ENCODE measurements around the gene DNAH6.
"Not testable (repeated sequence)": the region's sequence is repeated elsewhere in the genome, so short reads cannot be mapped to it uniquely, and the experiment has no call there.

DNAH6 gene

GRCh38 chr2:84515788-84516187, 510 bp upstream of the DNAH6 start:
- no peak for DNase-seq

- no peak for DNase-seq
These were observed 3.1 kb downstream of the DNAH6 start for GRCh38 chr2:84519332-84519957.

DNA sequence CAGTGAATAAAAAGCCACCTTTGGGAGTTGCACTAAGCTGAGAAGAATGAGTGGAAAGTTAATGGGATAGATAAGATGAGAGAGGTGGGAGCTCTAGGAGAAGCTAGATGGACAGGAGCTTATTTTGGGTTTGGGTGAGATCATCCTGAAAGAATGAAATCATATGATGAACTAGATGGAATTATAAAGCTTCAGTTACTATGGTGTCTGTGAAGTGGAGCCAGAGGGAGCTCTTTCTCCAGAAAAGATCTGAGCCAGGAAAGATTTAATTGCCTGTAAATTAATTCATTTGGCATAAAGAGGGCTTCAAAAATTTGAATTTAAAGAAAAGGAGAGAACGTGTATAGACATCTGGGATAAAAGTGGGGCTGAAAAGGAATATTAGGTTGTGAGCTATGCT, 10.3 kb downstream of the DNAH6 start:
- DNase-seq = peak in 1 of 2 donors; percentile 25

DNA sequence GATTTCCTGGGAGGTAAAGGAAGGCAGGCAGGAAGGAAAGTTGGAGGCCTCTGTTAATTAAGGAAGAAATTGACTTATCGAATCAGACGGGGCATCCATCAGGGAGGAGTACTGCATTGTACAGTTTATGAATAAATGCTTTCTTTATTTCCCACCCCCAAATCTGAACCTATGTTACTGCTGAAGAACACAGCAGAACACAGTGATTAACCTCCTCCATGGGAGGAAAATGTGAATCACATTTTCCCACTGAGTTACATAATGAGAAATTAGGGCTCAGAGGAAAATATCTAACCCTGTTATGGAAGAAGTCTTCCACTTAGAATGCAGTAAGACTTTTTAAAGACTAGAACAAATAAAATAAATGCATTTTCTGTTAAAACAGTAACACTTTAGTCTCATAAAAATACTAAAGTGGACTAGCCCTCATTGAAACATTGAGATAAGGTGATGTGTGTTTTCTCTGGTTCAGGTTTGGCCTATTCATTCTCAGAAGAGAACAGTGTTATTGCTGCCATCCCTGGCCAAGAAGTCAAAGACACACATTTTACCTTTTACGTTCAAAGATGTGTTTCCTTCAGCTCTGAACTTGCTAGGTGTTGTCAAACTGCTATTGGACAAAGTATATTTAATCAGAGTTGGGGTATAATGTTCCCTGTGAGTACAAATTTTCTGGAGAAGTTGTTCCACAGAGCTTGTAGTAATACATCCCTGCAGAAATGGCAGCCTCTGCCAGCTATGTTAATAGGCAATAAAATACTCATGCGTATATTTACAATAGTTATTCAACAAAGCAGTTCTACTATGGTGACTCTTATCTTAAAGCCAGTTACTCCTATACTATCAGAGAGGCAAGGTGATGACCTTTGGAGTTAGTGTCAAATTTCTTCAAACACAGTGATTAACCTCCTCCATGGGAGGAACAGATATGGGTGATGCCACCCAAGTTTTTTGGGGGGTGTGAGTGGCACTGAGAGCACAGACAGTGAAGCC, 11.1 kb downstream of the DNAH6 start:
- no peak for DNase-seq

DNA sequence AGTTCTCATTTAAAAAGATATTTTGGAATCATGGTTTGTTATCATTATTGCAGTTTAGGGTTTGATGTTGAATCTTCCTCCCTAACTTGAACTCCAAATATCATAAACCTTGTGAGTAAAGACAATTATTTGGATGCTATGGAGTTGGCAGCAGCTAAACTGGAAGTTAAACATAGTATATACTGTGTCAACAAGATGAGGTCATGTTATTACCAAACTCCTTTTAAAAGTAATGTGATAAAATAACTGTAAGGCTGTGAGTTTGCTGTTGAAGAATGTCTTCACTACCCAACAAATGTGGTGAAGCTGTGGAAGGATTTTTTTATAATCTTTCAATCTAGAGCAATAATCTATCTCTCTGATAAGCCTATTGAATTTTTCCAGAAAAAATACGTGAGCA, 16.0 kb downstream of the DNAH6 start:
- no peak for DNase-seq

GRCh38 chr2:84534225-84534624, 17.9 kb downstream of the DNAH6 start:
- no peak for DNase-seq

DNA sequence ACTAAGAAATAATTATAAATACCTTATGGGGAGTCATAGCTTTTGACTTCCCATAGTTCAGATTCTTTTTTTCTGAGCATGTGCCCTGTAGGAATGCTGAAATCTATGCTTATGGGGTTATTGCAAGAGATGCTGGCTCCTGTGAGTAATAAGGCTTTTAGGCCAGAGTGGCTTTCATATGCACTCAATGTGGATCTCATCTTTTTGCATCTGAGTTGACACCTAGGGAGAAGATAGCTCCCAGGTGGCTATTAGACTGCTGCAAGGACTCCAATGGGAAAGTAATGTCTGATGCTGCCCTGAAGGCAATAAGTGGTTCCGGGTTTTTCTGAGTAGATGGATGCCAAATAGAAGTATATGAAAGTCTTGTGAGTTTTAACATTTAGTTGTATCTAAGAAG, 21.0 kb downstream of the DNAH6 start:
- DNase-seq = no peak

GRCh38 chr2:84539729-84540128, 23.4 kb downstream of the DNAH6 start:
- peak in 1 of 2 donors; percentile 33 for DNase-seq

- DNase-seq = no peak
These were observed 28.7 kb downstream of the DNAH6 start for GRCh38 chr2:84545005-84545404.

GRCh38 chr2:84546551-84546950, 30.3 kb downstream of the DNAH6 start:
- no peak for DNase-seq

DNA sequence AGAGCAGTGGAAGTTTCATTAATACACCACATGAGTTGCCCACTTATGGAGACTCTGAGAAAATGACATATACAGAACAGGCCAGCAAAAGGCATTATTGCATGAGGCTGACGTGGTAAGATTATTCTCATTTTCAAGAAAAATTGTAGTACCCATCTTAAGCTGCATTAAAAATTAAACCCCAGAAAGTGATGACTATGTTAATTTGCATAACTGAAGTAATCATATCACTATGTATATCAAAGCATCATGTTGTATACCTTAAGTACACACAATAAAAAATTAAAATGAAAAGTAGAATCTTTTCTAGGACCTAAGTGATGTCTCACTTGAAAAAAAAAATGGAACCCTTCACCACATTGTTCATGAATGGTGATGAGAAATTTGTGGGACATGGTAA, 32.0 kb downstream of the DNAH6 start:
- DNase-seq = no peak

- DNase-seq = no peak
These were observed 34.6 kb downstream of the DNAH6 start for GRCh38 chr2:84550916-84551315.

DNA sequence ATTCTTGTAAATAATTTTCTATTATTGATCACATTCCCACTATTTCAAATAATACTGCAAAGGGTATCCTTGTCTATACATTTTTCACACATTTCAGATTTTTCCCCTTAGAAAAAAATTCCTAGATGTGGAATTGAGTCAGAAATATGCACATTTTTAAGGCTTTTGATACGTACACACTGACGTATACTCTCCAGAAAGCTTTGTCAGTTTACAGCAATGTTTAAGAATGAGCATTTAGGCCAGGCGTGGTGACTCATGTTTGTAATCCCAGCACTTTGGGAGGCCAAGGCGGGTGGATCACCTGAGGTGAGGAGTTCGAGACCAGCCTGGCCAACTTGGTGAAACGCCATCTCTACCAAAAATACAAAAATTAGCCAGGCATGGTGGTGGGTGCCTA, 35.2 kb downstream of the DNAH6 start:
- DNase-seq = not testable (repeated sequence)

GRCh38 chr2:84556190-84556589, 39.9 kb downstream of the DNAH6 start:
- DNase-seq = no peak

DNA sequence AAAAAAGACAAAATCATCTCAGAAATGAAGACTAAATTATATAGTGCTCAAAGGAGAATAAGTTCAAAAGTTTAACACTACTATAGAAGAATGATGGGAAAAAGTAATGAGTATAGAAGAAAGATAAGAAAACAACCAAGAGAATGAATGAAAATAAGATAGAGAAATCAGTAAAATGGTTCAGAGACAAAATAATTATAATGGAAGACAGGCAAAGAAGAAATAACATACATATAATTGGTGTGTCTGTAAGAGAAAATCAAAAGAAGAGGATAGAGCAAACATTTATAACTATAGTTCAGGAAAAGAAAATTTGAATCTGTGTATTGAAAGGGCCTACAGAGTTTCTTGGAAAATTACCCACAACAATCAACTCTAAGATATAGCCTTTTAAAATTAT, 43.5 kb downstream of the DNAH6 start:
- DNase-seq = no peak

DNA sequence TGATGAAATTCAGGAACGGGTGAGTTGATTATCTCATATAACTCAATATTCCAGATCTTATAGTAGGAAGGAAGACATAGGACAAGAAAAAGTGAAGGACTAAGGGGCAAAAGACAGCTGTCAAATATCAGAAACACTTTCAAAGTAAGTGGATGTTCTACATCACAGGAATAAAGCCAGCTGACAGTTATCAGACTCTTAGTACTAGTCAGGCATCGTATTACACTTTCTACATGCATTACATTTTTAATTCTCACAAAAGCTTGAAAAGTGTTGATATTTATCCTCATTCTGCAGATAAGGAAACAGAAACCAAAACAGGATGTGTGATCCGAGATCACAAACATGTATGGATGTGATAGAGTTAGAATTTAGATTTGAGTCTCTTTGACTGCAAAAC, 63.4 kb downstream of the DNAH6 start:
- no peak for DNase-seq

- no peak for DNase-seq
These were observed 87.6 kb downstream of the DNAH6 start for GRCh38 chr2:84603911-84604310.

DNA sequence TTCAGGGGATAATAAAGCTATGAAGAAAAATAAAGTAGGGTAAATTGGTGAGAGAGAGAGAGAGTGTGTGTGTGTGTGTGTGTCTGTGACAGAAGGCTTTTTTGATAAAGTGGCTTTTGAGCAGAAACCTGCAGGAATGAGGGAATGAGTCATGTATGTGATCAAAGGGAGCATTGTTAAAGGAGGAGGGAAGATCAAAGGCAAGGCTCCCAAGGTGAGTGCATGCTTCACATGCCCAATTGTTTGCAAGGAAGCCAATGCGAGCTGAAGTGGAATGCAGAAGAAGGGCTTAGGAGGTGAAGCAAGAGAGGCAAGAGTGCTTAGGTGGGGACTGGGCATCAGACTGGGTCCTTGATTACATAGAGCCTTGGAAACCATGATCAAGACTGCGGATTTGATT, 96.8 kb downstream of the DNAH6 start:
- no peak for DNase-seq

GRCh38 chr2:84619794-84620371, 103.6 kb downstream of the DNAH6 start:
- no peak for DNase-seq

- no peak for DNase-seq
These were observed 112.2 kb downstream of the DNAH6 start for GRCh38 chr2:84628486-84628885.

- no peak for DNase-seq
These were observed 113.3 kb downstream of the DNAH6 start for GRCh38 chr2:84629550-84629949.

GRCh38 chr2:84631047-84631446, 114.7 kb downstream of the DNAH6 start:
- peak in 1 of 2 donors; percentile 69 for DNase-seq

DNA sequence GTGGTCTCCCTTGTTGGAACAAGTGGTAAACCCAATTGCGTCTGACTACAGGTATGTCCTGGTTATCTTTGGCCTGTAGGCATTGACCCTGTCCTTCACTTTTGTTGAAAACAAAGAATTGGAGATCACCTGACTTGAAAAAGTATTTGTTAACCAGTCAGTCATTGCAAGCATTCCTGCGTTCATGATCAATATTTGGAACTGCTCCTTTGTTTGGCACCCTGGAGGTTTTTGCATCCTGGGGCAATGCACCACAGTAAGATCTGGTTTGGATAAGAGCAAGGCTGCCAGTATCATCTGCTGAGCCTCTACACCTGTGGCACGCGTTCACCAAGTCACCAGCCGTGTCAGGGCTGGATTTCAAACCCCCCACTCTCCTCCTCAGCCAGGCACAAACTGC, 115.7 kb downstream of the DNAH6 start:
- no peak for DNase-seq

Data from CD4-positive, alpha-beta T cell treated with Interleukin-4 for 1 hour (primary cell).